Effector memory CD8-positive, alpha-beta T cell (primary cell): ENCODE data around the gene IL37.

Experiments
- ATAC-seq: fragments of 150-1000 bp; cut with Tn5 transposase; replicated peaks from 2 replicates; pipeline ENCODE4 v1.10.0; 2021; ENCODE audit warnings: mild to moderate bottlenecking, moderate library complexity
- DNase-seq, 3 experiments: peaks; one replicate each; pipeline ENCODE4 v3.0.0; 2021
- H3K27ac Mint-ChIP-seq, 2 donors: one replicate each; pipeline ENCODE4 v1.8.0; 2022; ENCODE audit warnings: mild to moderate bottlenecking in 2 of 2, mixed read lengths in 2 of 2, moderate library complexity in 2 of 2
- H3K27me3 Mint-ChIP-seq, 2 donors: one replicate each; pipeline ENCODE4 v1.8.0; 2022; ENCODE audit warnings: mixed read lengths in 2 of 2
- H3K36me3 Mint-ChIP-seq: one replicate; pipeline ENCODE4 v1.8.0; 2022; ENCODE audit warnings: mild to moderate bottlenecking, moderate library complexity, mixed read lengths; ENCODE audit not compliant: insufficient read depth
- H3K4me1 Mint-ChIP-seq, 2 donors: one replicate each; pipeline ENCODE4 v1.8.0; 2022; ENCODE audit warnings: low read depth in 2 of 2, mixed read lengths in 2 of 2
- H3K4me3 Mint-ChIP-seq, 2 donors: one replicate each; pipeline ENCODE4 v1.8.0; 2022; ENCODE audit warnings: mild to moderate bottlenecking in 2 of 2, mixed read lengths in 2 of 2, moderate library complexity in 2 of 2
- H3K9me3 Mint-ChIP-seq, 2 donors: one replicate each; pipeline ENCODE4 v1.8.0; 2022; ENCODE audit warnings: mixed read lengths in 2 of 2
- total RNA-seq, 9 experiments: gene quantifications; one replicate each; lab custom pipeline; 2026; lab: John Stamatoyannopoulos, UW

IL37 gene, protein sequence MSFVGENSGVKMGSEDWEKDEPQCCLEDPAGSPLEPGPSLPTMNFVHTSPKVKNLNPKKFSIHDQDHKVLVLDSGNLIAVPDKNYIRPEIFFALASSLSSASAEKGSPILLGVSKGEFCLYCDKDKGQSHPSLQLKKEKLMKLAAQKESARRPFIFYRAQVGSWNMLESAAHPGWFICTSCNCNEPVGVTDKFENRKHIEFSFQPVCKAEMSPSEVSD
- total RNA-seq = 0 to 1.3 (median 0) reads per million in 9 experiments

DNA sequence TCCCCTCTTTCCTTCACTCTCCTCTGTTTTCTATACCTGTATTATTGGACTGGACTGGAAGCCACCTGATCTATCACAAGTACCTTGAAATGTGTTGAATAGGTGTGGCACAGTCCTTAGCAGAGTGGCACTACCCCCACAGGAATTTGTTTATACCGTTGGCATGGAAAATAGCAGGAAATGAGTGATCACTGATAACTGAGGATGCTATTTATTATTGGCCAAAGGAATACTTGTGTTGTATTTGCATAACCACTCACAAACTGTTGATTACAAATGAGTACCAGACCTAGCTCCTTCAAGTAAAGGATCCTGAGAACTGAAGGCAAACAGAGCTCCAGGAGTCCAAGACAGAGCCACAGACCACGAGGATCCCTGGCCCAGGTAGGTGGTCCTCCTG, at the start of gene IL37:
Gene IL37 (plus strand): TSS at position 301 of the 400 bp plus-strand sequence. CDS start 1,848 bp downstream, outside the sequence.
- H3K27me3 Mint-ChIP-seq = peaks cover 0 to 9% of the 10 kb centered on the region in 2 donors
- H3K27ac Mint-ChIP-seq = no peak within 1 kb of the TSS
- ATAC-seq = no peak
- no peak within 1 kb of the TSS for H3K4me3 Mint-ChIP-seq
- DNase-seq = no peak
- peaks cover 11 to 13% of the 10 kb centered on the region in 2 donors for H3K4me1 Mint-ChIP-seq
- no peaks in the 10 kb centered on the region for H3K9me3 Mint-ChIP-seq
- H3K36me3 Mint-ChIP-seq = peaks cover 6% of the 10 kb centered on the region

DNA sequence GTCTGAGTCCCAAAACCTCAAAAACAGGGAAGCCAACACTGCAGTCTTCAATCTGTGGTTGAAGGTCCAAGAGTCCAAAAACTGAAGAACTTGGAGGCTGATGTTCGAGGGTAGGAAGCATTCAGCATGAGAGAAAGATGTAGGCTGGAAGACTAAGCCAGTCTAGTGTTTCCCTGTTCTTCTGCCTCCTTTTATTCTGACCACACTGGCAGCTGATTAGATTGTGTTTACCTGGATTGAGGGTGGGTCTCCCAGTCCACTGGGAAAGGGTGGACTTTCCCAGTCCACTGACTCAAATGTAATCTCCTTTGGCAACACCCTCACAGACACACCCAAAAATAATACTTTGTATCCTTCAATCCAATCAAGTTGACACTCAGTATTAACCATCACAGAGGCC, 46.9 kb upstream of the IL37 start:
- no peak overlapping the region for H3K27ac Mint-ChIP-seq
- no peaks in the 10 kb centered on the region for H3K9me3 Mint-ChIP-seq
- DNase-seq (no peak), ATAC-seq (no peak)
- no peaks in the 10 kb centered on the region for H3K36me3 Mint-ChIP-seq
- H3K27me3 Mint-ChIP-seq = peaks cover 18 to 20% of the 10 kb centered on the region in 2 donors
- no peak overlapping the region for H3K4me3 Mint-ChIP-seq
- H3K4me1 Mint-ChIP-seq = no peaks in the 10 kb centered on the region

DNA sequence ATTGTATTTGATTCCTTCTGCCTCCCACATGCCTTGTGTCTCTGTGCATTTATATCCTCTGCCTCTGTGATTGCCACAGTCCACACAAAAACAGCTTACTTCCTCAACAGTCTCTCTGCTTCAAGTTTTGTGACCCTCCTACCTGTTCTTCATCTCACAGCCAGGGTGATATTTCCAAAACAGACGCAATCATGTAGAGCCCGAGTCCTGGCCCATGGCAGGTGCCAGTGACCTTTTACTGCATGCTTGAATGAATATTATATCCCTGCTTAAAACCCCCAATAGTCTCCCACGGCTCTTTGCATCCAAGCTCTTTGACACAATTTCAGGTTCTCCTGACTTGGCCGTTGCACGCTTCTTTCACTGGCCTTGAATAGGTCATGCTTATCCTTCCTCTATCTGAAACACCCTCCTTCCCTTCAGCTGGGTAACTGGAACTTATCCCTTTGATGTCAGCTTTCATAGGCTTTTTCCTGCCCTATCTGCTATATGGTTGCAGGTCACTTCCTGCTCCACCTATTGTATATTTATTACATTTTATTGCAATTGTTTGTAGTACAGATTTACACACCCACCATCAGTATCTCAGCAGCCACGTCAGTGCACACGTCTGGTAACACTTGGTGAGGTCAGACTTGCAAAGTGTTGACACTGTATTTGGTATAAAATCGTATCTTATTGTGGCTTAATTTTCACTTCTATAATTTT, 44.7 kb upstream of the IL37 start:
- no peak overlapping the region for H3K4me3 Mint-ChIP-seq
- H3K36me3 Mint-ChIP-seq = no peaks in the 10 kb centered on the region
- no peaks in the 10 kb centered on the region for H3K4me1 Mint-ChIP-seq
- DNase-seq (no peak), ATAC-seq (no peak)
- H3K27me3 Mint-ChIP-seq = peaks cover 30 to 33% of the 10 kb centered on the region in 2 donors
- no peak overlapping the region for H3K27ac Mint-ChIP-seq
- no peaks in the 10 kb centered on the region for H3K9me3 Mint-ChIP-seq

DNA sequence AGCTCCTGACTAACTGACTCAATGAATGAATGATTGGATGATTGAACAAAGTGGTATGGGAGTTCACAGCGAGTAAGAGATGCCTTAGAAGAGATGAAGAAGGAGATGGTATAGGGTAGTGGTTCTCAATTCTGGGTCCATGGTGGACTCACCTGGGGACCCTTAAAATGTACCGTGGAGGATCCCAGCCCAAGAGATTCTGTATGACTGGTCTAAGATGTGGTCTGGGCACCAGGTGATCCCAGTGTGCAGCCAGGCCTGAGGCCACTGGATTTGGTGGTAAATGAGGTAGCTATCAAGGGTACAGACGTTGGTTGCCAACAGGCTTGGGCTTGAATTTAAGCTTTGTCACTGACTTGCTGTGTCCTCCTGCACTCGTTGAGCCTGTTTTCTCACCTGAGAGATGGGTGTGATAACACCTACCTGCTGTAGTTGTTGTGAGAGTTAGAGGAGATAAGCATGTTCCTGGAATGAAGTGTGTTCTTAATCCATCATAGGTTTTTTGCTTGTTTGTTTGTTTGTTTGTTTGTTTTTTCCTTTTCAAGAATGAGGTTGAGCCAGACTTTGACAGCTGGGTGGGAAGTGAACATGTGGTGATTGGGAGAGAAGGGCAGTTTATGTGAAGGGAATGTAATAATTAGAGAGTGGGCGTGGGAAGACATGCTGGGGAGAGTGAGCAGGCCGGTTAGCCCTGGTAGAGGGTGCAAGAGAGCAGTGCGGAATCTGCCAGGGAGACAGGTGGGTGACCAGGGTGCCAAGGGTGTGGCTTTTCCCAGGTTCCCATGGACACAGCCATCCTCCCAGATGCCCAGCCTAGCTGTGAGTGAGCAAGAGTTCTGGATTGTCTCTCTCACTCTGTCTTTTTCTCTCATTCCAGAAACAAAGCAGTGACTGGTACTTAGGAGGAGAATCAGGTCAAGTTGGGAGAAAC, 43.0 kb upstream of the IL37 start:
- peaks cover 37 to 46% of the 10 kb centered on the region in 2 donors for H3K27me3 Mint-ChIP-seq
- DNase-seq = no peak
- no peaks in the 10 kb centered on the region for H3K36me3 Mint-ChIP-seq
- ATAC-seq = no peak
- no peaks in the 10 kb centered on the region for H3K4me1 Mint-ChIP-seq
- H3K27ac Mint-ChIP-seq = no peak overlapping the region
- no peaks in the 10 kb centered on the region for H3K9me3 Mint-ChIP-seq
- no peak overlapping the region for H3K4me3 Mint-ChIP-seq

DNA sequence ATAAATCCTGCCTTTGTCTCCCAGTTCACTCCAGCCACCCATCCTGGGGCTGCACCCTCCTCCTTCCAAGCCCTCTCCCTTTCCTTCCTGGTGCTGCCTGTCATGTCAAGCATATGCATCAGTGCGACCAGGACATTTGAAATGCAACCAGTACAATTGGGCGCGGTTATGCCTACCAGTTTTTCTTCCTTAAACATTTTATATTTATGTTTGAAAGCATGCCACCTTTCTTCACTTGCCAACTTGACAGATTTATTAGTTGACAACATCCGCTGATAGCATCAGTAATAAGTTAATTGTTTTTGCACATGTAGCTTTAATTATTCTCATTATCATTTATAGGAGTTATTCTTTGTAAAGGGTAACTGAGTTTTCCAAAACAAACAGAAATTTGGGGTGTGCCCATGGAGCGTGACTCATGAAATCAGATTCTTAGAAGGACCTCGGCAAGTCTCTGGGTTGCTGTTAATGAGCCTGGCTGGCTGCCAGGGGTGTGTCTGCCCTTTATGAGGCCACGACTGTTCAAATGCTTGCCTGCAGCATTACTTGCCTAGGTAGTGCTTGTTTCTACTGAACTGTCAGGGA, 41.6 kb upstream of the IL37 start:
- no peak overlapping the region for H3K27ac Mint-ChIP-seq
- H3K4me1 Mint-ChIP-seq = no peaks in the 10 kb centered on the region
- no peaks in the 10 kb centered on the region for H3K36me3 Mint-ChIP-seq
- ATAC-seq = no peak
- no peak overlapping the region for H3K4me3 Mint-ChIP-seq
- H3K9me3 Mint-ChIP-seq = no peaks in the 10 kb centered on the region
- H3K27me3 Mint-ChIP-seq = peaks cover 37 to 47% of the 10 kb centered on the region in 2 donors
- DNase-seq = no peak

DNA sequence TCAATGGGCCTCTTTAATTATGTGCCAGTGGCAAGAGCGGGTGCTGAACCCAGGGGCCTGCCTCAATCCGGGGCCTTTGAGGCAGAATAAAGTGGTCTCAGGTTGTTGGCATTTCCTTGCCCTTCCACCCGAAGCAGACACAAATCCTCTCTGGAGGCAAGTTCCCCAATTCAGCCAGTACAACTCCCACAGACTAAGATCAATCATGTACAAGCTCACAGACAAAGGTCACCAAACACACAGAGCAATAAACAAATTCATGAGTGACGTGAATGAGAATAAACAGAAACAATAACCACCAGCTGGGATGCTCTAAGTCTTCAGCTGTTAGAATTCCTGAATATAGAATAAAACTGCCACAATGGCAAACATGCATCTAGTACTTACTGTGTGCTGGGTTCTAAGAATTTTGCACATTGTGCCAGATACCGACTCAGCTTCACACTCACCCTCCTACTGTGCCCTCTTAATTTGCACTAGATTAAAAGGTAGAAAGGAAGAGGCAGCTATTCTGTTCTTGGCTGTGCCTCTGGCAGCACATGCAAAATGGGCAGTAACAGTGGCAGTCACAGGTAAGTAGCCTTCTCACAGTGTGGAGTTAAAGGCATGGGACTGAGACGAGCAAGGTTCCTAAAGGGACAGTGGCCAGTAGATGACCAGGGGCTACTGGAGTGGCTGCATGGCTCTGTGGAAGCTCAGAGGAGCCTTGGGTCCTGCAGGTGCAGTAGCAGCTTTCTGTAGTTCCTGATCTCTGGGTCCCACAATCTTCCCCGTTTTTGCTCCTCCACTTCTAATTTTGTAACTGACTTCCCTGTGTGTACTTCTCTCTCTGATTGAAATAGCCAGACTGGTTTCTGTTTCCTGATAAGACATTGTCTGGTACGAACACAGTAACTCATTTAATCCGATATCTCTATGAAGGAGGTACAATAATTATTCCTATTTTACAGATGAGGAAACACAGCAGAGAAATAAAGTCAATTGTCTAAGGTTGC, 39.8 kb upstream of the IL37 start:
- Mint-ChIP-seq H3K9me3 (no peaks in the 10 kb centered on the region), H3K4me3 (no peak overlapping the region), H3K4me1 (no peaks in the 10 kb centered on the region), H3K27me3 (peaks cover 44 to 47% of the 10 kb centered on the region in 2 donors), H3K36me3 (no peaks in the 10 kb centered on the region), H3K27ac (no peak overlapping the region)
- DNase-seq (no peak), ATAC-seq (no peak)

DNA sequence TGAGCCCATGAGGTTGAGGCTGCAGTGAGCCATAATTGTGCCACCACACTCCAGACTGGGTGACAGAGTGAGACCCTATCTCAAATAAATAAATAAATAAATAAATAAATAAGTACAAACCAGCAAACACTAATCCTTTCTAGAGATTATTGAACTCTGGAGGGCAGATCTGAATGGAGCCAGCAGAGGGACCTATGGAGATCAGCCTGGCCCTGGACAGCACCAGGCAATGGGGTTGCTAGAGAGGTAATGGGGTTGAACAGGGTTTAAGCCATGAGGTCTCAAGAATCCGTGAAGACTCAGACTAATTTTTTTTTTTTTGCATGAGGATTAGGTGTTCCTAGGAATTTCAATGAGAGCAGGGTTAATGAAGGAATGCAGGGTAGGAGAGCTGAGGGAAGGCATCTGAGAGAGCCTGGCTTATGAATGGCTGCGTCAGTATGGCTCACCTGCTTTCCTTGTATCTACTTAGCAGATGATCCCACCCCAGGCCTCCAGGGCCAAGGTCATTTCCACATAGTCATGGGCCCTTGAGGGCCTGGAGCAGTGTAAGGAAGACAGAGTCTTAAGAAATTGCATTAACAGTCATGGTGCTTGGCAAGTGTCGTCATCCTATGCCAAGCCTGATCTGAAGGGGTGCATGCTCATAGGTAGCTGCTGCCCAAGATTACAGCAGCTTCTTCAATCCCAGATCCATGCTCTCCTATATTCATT, 34.6 kb upstream of the IL37 start:
- no peak for ATAC-seq
- Mint-ChIP-seq H3K36me3 (no peaks in the 10 kb centered on the region), H3K27me3 (peaks cover 9 to 15% of the 10 kb centered on the region in 2 donors)

DNA sequence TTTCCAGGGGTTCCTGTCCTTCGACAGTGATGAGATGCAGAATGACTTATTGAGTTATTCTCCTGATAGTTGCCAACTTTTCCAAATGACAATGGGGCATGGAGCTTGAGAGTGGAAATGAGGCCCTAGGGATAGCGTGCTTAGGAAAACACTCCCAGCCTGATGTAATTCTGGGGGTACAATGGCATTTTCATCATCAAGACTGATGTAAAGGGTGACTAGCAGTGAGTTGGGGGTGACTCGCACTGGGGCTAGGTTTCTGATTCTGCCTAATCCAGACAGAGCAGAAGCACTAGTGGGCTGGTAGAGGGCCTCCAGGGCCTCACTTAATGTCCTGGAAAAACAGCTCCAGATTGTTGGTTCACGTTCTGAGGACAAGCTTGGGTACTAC, 34.0 kb upstream of the IL37 start:
- Mint-ChIP-seq H3K27ac (no peak overlapping the region), H3K4me1 (peaks cover 3 to 7% of the 10 kb centered on the region in 2 donors), H3K4me3 (no peak overlapping the region), H3K9me3 (no peaks in the 10 kb centered on the region), H3K36me3 (no peaks in the 10 kb centered on the region), H3K27me3 (peaks cover 6 to 10% of the 10 kb centered on the region in 2 donors)
- ATAC-seq (no peak), DNase-seq (no peak)

More for the DNA sequence above, 34.6 kb upstream of the IL37 start:
- Mint-ChIP-seq H3K27ac (no peak overlapping the region), H3K4me3 (no peak overlapping the region), H3K4me1 (peaks cover 3 to 7% of the 10 kb centered on the region in 2 donors), H3K9me3 (no peaks in the 10 kb centered on the region)
- no peak for DNase-seq

DNA sequence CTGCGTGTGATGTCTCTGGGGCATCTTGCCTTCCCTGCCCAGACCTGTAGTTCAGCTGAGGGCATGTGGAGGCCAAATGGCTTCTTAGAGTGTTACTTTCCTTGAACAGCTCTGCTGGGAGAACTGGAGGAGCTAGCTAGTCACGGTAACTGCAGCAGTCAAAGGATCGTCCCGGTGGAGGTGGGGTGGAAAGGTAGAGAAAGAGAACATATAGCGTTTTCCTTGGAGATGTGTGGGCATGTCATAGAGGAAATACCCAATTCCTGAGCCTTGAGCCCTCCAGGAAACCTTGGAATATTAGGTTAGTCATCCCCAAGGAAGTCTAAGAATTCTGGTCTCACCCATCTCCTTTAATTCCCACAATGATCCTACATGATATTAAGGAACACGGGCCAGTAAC, 33.5 kb upstream of the IL37 start:
- no peaks in the 10 kb centered on the region for H3K36me3 Mint-ChIP-seq
- H3K27me3 Mint-ChIP-seq = peaks cover 6 to 7% of the 10 kb centered on the region in 2 donors
- peaks cover 3 to 7% of the 10 kb centered on the region in 2 donors for H3K4me1 Mint-ChIP-seq
- ATAC-seq (no peak), DNase-seq (no peak)
- no peaks in the 10 kb centered on the region for H3K9me3 Mint-ChIP-seq
- no peak overlapping the region for H3K4me3 Mint-ChIP-seq
- no peak overlapping the region for H3K27ac Mint-ChIP-seq

DNA sequence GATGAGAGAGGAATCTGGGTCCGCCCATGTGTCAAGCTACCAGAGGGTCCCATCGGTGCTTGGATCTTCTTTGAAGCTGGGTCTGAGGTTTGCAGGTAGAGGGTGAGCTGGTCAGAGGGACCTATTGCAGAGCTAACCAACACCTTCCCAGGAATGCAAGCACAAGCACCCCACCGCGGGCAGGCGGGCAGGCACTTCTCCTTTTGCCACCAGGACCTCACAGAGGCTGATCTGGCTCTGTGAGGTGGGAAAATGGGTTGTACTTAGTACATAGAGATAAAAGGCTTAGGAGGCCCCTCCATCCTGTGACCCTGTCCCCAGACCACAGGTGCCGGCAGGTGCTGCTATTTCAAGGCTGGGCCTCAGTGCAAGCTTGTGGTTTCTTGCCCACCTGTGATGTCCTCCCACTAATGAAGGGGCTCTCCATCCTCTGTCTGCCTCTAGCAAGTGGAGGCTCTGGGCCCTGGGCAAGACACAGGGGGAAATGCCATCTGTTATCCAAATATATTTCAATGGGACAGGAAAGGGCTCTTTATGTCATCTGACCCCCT, 31.4 kb upstream of the IL37 start:
- Mint-ChIP-seq H3K4me1 (peaks cover 3 to 7% of the 10 kb centered on the region in 2 donors), H3K9me3 (no peaks in the 10 kb centered on the region), H3K27me3 (peaks cover 0 to 6% of the 10 kb centered on the region in 2 donors), H3K4me3 (no peak overlapping the region), H3K27ac (no peak overlapping the region), H3K36me3 (no peaks in the 10 kb centered on the region)
- ATAC-seq = no peak
- DNase-seq = no peak

DNA sequence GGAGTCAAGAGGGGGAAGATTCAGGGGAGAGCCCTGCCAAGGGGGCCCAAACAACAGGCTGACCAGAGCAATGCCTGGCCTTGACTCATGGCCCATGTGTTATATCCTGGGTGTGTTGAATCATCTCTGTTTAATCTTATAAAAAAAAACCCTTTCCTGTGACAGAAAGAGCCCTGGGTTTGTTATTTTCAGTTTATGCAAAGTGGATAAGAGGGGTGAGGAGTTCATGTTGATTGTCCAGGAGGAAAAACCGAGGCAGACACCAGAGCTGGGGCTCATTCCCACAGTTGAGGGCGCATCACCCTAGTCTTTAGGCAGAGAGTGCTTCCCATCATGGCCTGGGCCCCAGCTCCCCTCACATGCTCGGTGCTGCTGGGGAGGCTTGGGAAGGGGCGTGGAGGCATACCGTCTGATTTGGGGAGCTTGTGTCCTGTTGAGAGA, 30.9 kb upstream of the IL37 start:
- DNase-seq (no peak), ATAC-seq (no peak)
- Mint-ChIP-seq H3K4me1 (peaks cover 6 to 7% of the 10 kb centered on the region in 2 donors), H3K36me3 (no peaks in the 10 kb centered on the region), H3K9me3 (no peaks in the 10 kb centered on the region), H3K4me3 (no peak overlapping the region), H3K27ac (peak overlapping the region; percentile 49 to 57), H3K27me3 (peaks cover 0 to 4% of the 10 kb centered on the region in 2 donors)
